ENCODE results near the gene PHLDA3. TPM values are rescaled to one million over a fixed set of nuclear protein-coding genes. Genes with fewer than 3 reads are reported as not detected.

PHLDA3 gene
- total RNA-seq, 1 experiment from 2014 or later = not detected

DNA sequence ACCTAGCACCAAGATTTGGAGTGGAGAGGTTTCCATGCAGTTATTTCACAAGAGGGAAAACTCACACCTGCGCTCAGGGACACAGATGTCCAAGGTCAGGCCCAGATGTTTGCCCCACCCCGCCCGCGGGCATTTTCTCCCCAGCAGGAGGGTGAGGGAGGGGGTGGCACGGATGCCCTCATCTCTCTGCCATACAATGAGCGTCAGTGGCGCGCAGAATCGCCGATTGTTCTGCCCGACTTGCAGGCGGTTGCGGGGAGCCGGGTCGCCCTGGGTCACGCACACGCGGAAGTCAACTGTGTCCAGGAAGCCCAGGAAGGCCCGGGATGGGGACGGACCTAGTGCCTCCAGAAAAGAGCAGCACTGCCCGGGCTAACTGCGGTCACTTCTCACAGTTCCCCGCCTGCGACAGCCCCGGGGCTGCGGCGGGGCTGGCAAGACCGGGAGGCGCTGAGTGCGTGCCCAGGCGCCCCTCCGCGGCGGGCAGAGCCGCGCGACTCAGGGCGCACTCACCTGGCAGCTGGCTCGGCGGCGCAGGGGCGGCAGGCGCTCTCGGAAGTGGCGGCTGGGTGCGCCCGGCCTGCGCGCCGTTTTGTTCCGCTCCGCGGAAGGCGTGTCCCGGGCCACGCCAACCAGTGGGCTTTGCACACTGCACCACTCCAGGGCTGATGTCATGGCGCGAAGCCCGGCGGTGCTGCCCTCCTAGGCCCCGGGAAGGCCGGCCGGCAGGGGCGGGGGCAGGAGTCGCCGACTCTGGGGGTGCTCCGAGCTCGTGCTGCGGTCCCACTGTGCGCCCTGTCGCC is 37.8 kb upstream of the PHLDA3 start, which contains the start of gene CSRP1:
Gene CSRP1, minus strand, starts transcription at position 567 of the 803 bp plus-strand sequence. CDS start 10,820 bp downstream, outside the sequence.
- H3K4me2 ChIP-seq (ENCODE audit: low read depth, low read length, poor library complexity, severe bottlenecking) = peak within 1 kb of the TSS; percentile 97
- H3K9me2 ChIP-seq (replicated peaks; ENCODE audit: insufficient read depth, low read length) = no peaks in the 10 kb centered on the region
- peak within 1 kb of the TSS; percentile 69 for H3K27ac ChIP-seq (ENCODE audit: low read length)
- peaks cover 44% of the 10 kb centered on the region for H3K79me2 ChIP-seq (ENCODE audit: low read length)
- peak within 1 kb of the TSS; percentile 88 for H3K9ac ChIP-seq (ENCODE audit: low read length)
- no peaks in the 10 kb centered on the region for H3K27me3 ChIP-seq (ENCODE audit: low read length)
- peak within 1 kb of the TSS; percentile 94 for H2AFZ ChIP-seq (ENCODE audit: low read length)
- H4K20me1 ChIP-seq (ENCODE audit: insufficient read depth, low read depth, low read length) = no peaks in the 10 kb centered on the region; the same call in 1 of the 2 replicates
- no peaks in the 10 kb centered on the region for H3K9me3 ChIP-seq (ENCODE audit: low read length)
- peak within 1 kb of the TSS; percentile 88 for H3K4me3 ChIP-seq (ENCODE audit: low read length)
- H3K4me1 ChIP-seq (ENCODE audit: low read length) = peaks cover 69% of the 10 kb centered on the region
- DNase-seq = peak; percentile 94
- H3K36me3 ChIP-seq (ENCODE audit: insufficient read depth, low read length) = no peaks in the 10 kb centered on the region

DNA sequence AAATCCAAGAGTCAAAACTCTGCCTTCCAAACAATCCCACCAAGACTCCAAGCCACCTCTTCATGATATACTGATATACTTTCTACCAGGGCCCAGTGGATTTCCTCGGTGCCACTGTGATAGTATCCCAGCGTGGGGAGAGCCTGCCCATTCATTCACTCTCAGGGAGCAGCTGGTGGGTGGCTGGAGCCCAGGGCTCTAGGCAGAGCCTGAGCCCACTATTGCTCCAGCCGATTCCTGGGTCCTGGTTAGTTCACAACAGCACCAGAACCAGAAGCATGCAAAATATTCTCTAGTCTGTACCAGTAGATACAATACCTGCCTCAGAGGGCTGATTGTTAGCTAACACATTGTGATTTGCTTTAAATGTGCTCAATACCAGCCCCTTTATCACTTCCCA is 37.1 kb upstream of the PHLDA3 start:
- DNase-seq = no peak
- no peaks in the 10 kb centered on the region for H3K36me3 ChIP-seq (ENCODE audit: insufficient read depth, low read length)
- H3K27ac ChIP-seq (ENCODE audit: low read length) = peak overlapping the region; percentile 69
- no peaks in the 10 kb centered on the region for H3K27me3 ChIP-seq (ENCODE audit: low read length)
- H3K9me3 ChIP-seq (ENCODE audit: low read length) = no peaks in the 10 kb centered on the region
- peak overlapping the region; percentile 88 for H3K4me3 ChIP-seq (ENCODE audit: low read length)
- peak overlapping the region; percentile 97 for H3K4me2 ChIP-seq (ENCODE audit: low read depth, low read length, poor library complexity, severe bottlenecking)
- H4K20me1 ChIP-seq (ENCODE audit: insufficient read depth, low read depth, low read length) = no peaks in the 10 kb centered on the region; the same call in 1 of the 2 replicates
- H2AFZ ChIP-seq (ENCODE audit: low read length) = no peak overlapping the region
- peaks cover 62% of the 10 kb centered on the region for H3K4me1 ChIP-seq (ENCODE audit: low read length)
- no peaks in the 10 kb centered on the region for H3K9me2 ChIP-seq (replicated peaks; ENCODE audit: insufficient read depth, low read length)
- peaks cover 49% of the 10 kb centered on the region for H3K79me2 ChIP-seq (ENCODE audit: low read length)
- peak overlapping the region; percentile 88 for H3K9ac ChIP-seq (ENCODE audit: low read length)

DNA sequence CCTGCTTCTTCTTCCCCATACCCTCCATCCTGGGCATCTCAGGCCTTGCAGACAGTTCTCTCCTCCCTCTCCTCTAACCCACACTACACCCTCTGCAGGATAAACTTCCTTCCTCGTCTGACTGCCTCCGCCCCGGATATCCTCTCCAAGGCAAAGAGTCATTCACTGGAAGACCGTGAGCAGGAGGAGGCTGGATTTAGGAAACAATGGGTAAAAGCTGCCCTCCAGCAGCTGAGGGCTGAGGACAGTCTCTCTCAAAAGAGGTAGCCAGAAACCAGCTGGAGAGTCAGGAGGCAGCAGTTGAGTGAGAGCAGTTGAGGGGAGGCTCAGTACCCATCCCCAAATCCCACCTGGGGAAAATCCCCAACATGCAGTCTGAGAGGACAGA is 36.5 kb upstream of the PHLDA3 start:
- Histone ChIP-seq H3K9me2 (replicated peaks; ENCODE audit: insufficient read depth, low read length) (no peaks in the 10 kb centered on the region), H2AFZ (ENCODE audit: low read length) (no peak overlapping the region), H3K27ac (ENCODE audit: low read length) (peak overlapping the region; percentile 69), H3K4me3 (ENCODE audit: low read length) (peak overlapping the region; percentile 88), H3K9me3 (ENCODE audit: low read length) (no peaks in the 10 kb centered on the region), H4K20me1 (ENCODE audit: insufficient read depth, low read depth, low read length) (no peaks in the 10 kb centered on the region; the same call in 1 of the 2 replicates), H3K9ac (ENCODE audit: low read length) (peak overlapping the region; percentile 88), H3K4me1 (ENCODE audit: low read length) (peaks cover 56% of the 10 kb centered on the region), H3K27me3 (ENCODE audit: low read length) (no peaks in the 10 kb centered on the region), H3K36me3 (ENCODE audit: insufficient read depth, low read length) (no peaks in the 10 kb centered on the region), H3K79me2 (ENCODE audit: low read length) (peaks cover 54% of the 10 kb centered on the region), H3K4me2 (ENCODE audit: low read depth, low read length, poor library complexity, severe bottlenecking) (peak overlapping the region; percentile 97)
- no peak for DNase-seq

DNA sequence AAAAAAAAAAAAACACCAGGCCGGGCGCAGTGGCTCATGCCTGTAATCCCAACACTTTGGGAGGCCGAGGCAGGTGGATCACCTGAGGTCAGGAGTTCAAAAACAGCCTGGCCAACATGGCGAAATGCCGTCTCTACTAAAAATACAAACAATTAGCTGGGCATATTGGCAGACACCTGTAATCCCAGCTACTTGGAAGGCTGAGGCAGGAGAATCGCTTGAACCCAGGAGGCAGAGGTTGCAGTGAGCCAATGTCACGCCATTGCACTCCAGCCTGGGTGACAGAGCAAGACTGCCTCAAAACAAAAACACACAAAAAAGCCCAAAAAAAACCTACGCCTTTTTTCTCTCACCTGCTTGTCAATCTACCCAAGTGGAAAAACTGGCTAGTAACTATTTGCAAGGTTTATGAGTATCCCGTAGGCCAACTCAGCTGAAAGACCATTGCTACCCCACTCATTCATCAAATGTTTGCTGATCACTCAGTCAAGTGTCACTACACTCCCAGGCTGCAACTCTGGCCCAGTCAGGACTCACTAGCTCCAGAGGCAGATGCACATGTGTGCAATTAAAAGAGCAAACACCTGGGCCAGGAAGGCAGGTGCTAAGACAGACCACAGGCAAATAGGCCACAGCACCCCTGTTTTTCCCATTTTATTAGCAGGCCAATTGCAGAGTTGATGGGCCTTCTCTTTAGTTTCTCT is 36.0 kb upstream of the PHLDA3 start:
- H2AFZ ChIP-seq (ENCODE audit: low read length) = no peak overlapping the region
- peaks cover 51% of the 10 kb centered on the region for H3K4me1 ChIP-seq (ENCODE audit: low read length)
- H3K79me2 ChIP-seq (ENCODE audit: low read length) = peaks cover 60% of the 10 kb centered on the region
- H3K9ac ChIP-seq (ENCODE audit: low read length) = peak overlapping the region; percentile 88
- H3K9me3 ChIP-seq (ENCODE audit: low read length) = no peaks in the 10 kb centered on the region
- no peaks in the 10 kb centered on the region for H3K27me3 ChIP-seq (ENCODE audit: low read length)
- H3K27ac ChIP-seq (ENCODE audit: low read length) = peak overlapping the region; percentile 69
- peaks cover under 1% of the 10 kb centered on the region; the same call in 1 of the 2 replicates for H4K20me1 ChIP-seq (ENCODE audit: insufficient read depth, low read depth, low read length)
- no peaks in the 10 kb centered on the region for H3K9me2 ChIP-seq (replicated peaks; ENCODE audit: insufficient read depth, low read length)
- H3K4me3 ChIP-seq (ENCODE audit: low read length) = peak overlapping the region; percentile 88
- no peak for DNase-seq
- H3K4me2 ChIP-seq (ENCODE audit: low read depth, low read length, poor library complexity, severe bottlenecking) = peak overlapping the region; percentile 97
- no peaks in the 10 kb centered on the region for H3K36me3 ChIP-seq (ENCODE audit: insufficient read depth, low read length)

DNA sequence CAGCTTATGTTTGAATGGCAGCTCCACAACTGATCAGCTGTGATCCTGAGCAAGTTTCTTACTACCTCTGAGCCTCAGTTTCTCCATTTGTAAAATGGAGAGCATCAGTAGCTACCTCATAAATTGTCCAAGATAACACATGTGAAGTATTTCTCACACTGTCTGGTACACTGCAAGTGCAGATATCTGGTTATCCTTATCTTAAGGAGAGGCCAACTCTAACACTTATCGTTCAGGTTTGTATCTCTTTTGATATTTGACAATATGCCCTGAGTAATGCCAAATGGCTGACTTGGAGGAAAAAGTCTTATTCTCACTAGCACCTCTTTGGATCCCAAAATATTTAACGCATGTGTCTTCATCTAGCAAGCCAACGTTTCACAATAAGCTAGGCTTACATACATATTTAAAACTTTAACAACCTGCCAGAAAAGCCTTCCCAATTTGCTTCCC is 35.2 kb upstream of the PHLDA3 start:
- H3K9ac ChIP-seq (ENCODE audit: low read length) = no peak overlapping the region
- H3K4me2 ChIP-seq (ENCODE audit: low read depth, low read length, poor library complexity, severe bottlenecking) = peak overlapping the region; percentile 97
- no peaks in the 10 kb centered on the region for H3K9me2 ChIP-seq (replicated peaks; ENCODE audit: insufficient read depth, low read length)
- no peak overlapping the region for H3K4me3 ChIP-seq (ENCODE audit: low read length)
- no peak overlapping the region for H2AFZ ChIP-seq (ENCODE audit: low read length)
- no peaks in the 10 kb centered on the region for H3K36me3 ChIP-seq (ENCODE audit: insufficient read depth, low read length)
- H4K20me1 ChIP-seq (ENCODE audit: insufficient read depth, low read depth, low read length) = peaks cover 3% of the 10 kb centered on the region; the same call in 1 of the 2 replicates
- H3K79me2 ChIP-seq (ENCODE audit: low read length) = peaks cover 63% of the 10 kb centered on the region
- H3K9me3 ChIP-seq (ENCODE audit: low read length) = no peaks in the 10 kb centered on the region
- DNase-seq = no peak
- H3K4me1 ChIP-seq (ENCODE audit: low read length) = peaks cover 43% of the 10 kb centered on the region
- no peak overlapping the region for H3K27ac ChIP-seq (ENCODE audit: low read length)
- H3K27me3 ChIP-seq (ENCODE audit: low read length) = no peaks in the 10 kb centered on the region

DNA sequence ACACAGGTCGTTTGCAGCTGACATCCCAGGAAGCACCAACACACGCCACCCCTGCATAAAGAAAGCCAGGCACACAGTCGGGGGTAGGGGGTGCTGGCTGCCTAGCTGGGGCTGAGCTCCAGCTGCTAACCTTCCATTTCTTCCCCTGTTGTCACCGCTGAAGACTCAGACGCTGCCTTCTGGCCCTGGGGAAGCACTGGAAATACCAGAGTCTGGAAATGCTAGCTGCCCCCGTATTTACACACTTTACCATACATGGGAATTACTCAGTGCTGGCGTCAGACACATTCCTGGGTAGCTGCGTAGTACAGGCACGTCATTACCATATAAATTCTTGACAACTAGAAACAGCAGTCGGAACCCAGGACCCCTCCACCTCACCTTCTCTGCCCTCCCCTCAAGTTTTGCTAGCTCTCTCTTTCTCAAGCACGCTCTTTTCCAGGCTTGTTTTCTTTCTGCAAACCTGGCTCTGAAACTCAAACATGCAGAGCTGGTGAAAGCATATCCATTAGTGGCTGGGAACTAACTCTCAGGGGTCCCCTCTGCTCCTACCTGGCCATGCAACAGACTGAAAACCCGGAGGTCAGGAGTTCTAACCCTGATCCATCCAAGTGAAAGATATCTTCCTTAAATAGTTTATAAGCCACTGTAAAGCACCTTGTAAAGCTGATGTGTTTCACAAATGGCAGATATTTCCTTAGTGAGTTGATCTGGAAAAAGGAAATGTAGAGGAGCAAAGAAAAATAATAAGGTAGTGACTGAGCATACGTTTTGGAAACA is 34.6 kb upstream of the PHLDA3 start:
- no peak overlapping the region for H3K4me3 ChIP-seq (ENCODE audit: low read length)
- H3K9me2 ChIP-seq (replicated peaks; ENCODE audit: insufficient read depth, low read length) = no peaks in the 10 kb centered on the region
- DNase-seq = no peak
- no peak overlapping the region for H3K9ac ChIP-seq (ENCODE audit: low read length)
- H3K9me3 ChIP-seq (ENCODE audit: low read length) = no peaks in the 10 kb centered on the region
- H3K79me2 ChIP-seq (ENCODE audit: low read length) = peaks cover 69% of the 10 kb centered on the region
- H3K4me1 ChIP-seq (ENCODE audit: low read length) = peaks cover 41% of the 10 kb centered on the region
- no peaks in the 10 kb centered on the region for H3K27me3 ChIP-seq (ENCODE audit: low read length)
- no peak overlapping the region for H3K4me2 ChIP-seq (ENCODE audit: low read depth, low read length, poor library complexity, severe bottlenecking)
- peaks cover 3% of the 10 kb centered on the region; the same call in 1 of the 2 replicates for H4K20me1 ChIP-seq (ENCODE audit: insufficient read depth, low read depth, low read length)
- no peak overlapping the region for H2AFZ ChIP-seq (ENCODE audit: low read length)
- H3K27ac ChIP-seq (ENCODE audit: low read length) = no peak overlapping the region
- no peaks in the 10 kb centered on the region for H3K36me3 ChIP-seq (ENCODE audit: insufficient read depth, low read length)

DNA sequence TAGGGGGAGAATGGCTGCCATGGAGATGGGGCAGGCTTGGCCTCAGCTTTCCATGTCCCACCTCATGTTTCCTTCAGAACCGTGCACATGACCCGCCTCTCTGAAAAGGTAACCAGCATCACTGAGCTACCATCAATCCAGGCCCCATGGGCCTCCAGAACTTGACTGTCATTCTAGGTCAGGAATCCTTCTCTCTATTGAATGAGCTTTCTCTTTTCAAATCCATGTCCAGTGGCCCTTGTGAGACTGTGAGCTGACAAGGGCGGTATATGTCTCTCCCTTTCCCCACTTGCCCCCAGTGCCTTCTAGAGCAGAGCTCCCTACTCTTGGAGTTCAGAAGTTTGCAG is 33.5 kb upstream of the PHLDA3 start:
- Histone ChIP-seq H3K9me3 (ENCODE audit: low read length) (no peaks in the 10 kb centered on the region), H3K27ac (ENCODE audit: low read length) (no peak overlapping the region), H3K79me2 (ENCODE audit: low read length) (peaks cover 74% of the 10 kb centered on the region), H4K20me1 (ENCODE audit: insufficient read depth, low read depth, low read length) (peaks cover 3% of the 10 kb centered on the region; the same call in 1 of the 2 replicates), H3K9ac (ENCODE audit: low read length) (no peak overlapping the region), H3K9me2 (replicated peaks; ENCODE audit: insufficient read depth, low read length) (no peaks in the 10 kb centered on the region), H3K27me3 (ENCODE audit: low read length) (no peaks in the 10 kb centered on the region), H3K4me1 (ENCODE audit: low read length) (peaks cover 35% of the 10 kb centered on the region), H3K4me3 (ENCODE audit: low read length) (no peak overlapping the region), H3K36me3 (ENCODE audit: insufficient read depth, low read length) (no peaks in the 10 kb centered on the region), H2AFZ (ENCODE audit: low read length) (no peak overlapping the region), H3K4me2 (ENCODE audit: low read depth, low read length, poor library complexity, severe bottlenecking) (no peak overlapping the region)
- DNase-seq = no peak
